Liver (tissue), 9 donors: ENCODE results near the gene MAG. TPM values are rescaled to one million over a fixed set of nuclear protein-coding genes. Genes with fewer than 3 reads are reported as not detected.

Experiments used
- DNase-seq: peaks from one replicate; pipeline ENCODE4 v3.0.0-alpha.2; 2017; ENCODE audit warnings: low spot score
- H3K27ac ChIP-seq, 2 donors: one replicate each; pipeline ENCODE4 v1.7.0; 2013; ENCODE audit warnings: inconsistent platforms in 2 of 2, low read length in 2 of 2, control low read depth in 1 of 2, low read depth in 1 of 2, mild to moderate bottlenecking in 1 of 2
- H3K27me3 ChIP-seq, 4 donors: one replicate each; pipeline versions ENCODE4 v1.6.1 to v1.7.0; 2013; ENCODE audit warnings: low read length in 3 of 4, inconsistent platforms in 1 of 4, mild to moderate bottlenecking in 1 of 4, moderate library complexity in 1 of 4; ENCODE audit not compliant: control insufficient read depth in 4 of 4, insufficient read depth in 4 of 4
- H3K36me3 ChIP-seq, 4 donors: one replicate each; pipeline versions ENCODE4 v1.6.1 to v1.7.0; 2013; ENCODE audit warnings: low read length in 3 of 4, mild to moderate bottlenecking in 3 of 4, low read depth in 1 of 4, moderate library complexity in 1 of 4; ENCODE audit not compliant: control insufficient read depth in 4 of 4, insufficient read depth in 3 of 4
- H3K4me1 ChIP-seq, 4 donors: one replicate each; pipeline versions ENCODE4 v1.6.1 to v1.7.0; 2013; ENCODE audit warnings: low read length in 3 of 4, mild to moderate bottlenecking in 3 of 4, moderate library complexity in 1 of 4; ENCODE audit not compliant: control insufficient read depth in 4 of 4, insufficient read depth in 4 of 4
- H3K4me3 ChIP-seq, 3 donors: one replicate each; pipeline versions ENCODE4 v1.6.1 to v1.7.0; 2013; ENCODE audit warnings: low read length in 3 of 3, control low read depth in 1 of 3, low read depth in 1 of 3, mild to moderate bottlenecking in 1 of 3
- H3K9ac ChIP-seq, 2 donors: one replicate each; pipeline ENCODE4 v1.7.0; 2013; ENCODE audit warnings: low read length in 2 of 2, mild to moderate bottlenecking in 2 of 2, moderate library complexity in 2 of 2, control low read depth in 1 of 2, low read depth in 1 of 2
- H3K9me3 ChIP-seq, 4 donors: one replicate each; pipeline versions ENCODE4 v1.6.1 to v1.7.0; 2013; ENCODE audit warnings: low read length in 3 of 4; ENCODE audit not compliant: control insufficient read depth in 4 of 4
- EGR1 ChIP-seq, 2 donors: IDR thresholded peaks; 2 replicates each; pipeline ENCODE4 v1.6.1; 2016 to 2018; ENCODE audit warnings: antibody characterized with exemption in 2 of 2, low read depth in 2 of 2
- FOXA1 ChIP-seq: IDR thresholded peaks from 2 replicates; pipeline ENCODE4 v1.6.1; 2016; ENCODE audit warnings: antibody characterized with exemption
- FOXA2 ChIP-seq: IDR thresholded peaks from 2 replicates; pipeline ENCODE4 v1.6.1; 2016; ENCODE audit warnings: antibody characterized with exemption
- GABPA ChIP-seq, 2 donors: IDR thresholded peaks in 1 of 2; conservative IDR thresholded peaks in 1 of 2; 2 replicates each; pipeline ENCODE4 v1.6.1; 2016; ENCODE audit warnings: antibody characterized with exemption in 2 of 2, mild to moderate bottlenecking in 1 of 2, moderate library complexity in 1 of 2
- HNF4A ChIP-seq, 2 donors: conservative IDR thresholded peaks; 2 replicates each; pipeline ENCODE4 v1.6.1; 2016; ENCODE audit warnings: antibody characterized with exemption in 2 of 2, mild to moderate bottlenecking in 2 of 2
- HNF4G ChIP-seq: IDR thresholded peaks from 2 replicates; pipeline ENCODE4 v1.6.1; 2016; ENCODE audit warnings: antibody characterized with exemption
- JUND ChIP-seq, 2 donors: IDR thresholded peaks; 2 replicates each; pipeline ENCODE4 v1.6.1; 2016; ENCODE audit warnings: antibody characterized with exemption in 2 of 2
- NR2F2 ChIP-seq: IDR thresholded peaks from 2 replicates; pipeline ENCODE4 v1.6.1; 2016; ENCODE audit warnings: antibody characterized with exemption
- RAD21 ChIP-seq, 2 donors: IDR thresholded peaks; 2 replicates each; pipeline ENCODE4 v1.6.1; 2016; ENCODE audit warnings: antibody characterized with exemption in 2 of 2, mild to moderate bottlenecking in 2 of 2
- SP1 ChIP-seq: IDR thresholded peaks from 2 replicates; pipeline ENCODE4 v1.6.1; 2018; ENCODE audit warnings: antibody characterized with exemption, mild to moderate bottlenecking
- TAF1 ChIP-seq: conservative IDR thresholded peaks from 2 replicates; pipeline ENCODE4 v1.6.1; 2016; ENCODE audit warnings: antibody characterized with exemption, mild to moderate bottlenecking
- YY1 ChIP-seq: IDR thresholded peaks from 2 replicates; pipeline ENCODE4 v1.6.1; 2016; ENCODE audit warnings: antibody characterized with exemption, mild to moderate bottlenecking
- WGBS: extraction: QIAGEN DNeasy Blood & Tissue Kit; methylation state at CpG from one replicate; pipeline ENCODE4 v1.1.7; 2013; 5-methylcytosine and 5-hydroxymethylcytosine counted together
- polyA plus RNA-seq, 2 donors: library from polyadenylated mRNA; stranded (reverse) in 1 of 2; unstranded in 1 of 2; fragments of 200-250 nt in 1 of 2; fragments of >200 nt in 1 of 2; fragmentation: Nextera tagmentation in 1 of 2; extraction: Ambion mirVana in 1 of 2; gene quantifications; one replicate each; pipeline versions ENCODE4 v1.2.1 to v1.2.3, GENCODE V29; 2013 to 2015
- total RNA-seq, 2 donors: library from RNA; depleted of rRNA; stranded (reverse); fragments of >200 nt; gene quantifications; one replicate each; pipeline ENCODE4 v1.2.3, GENCODE V29; 2014
- TF ChIP-seq, protein P1 (sequence below): fragments of 150-350 bp; IDR thresholded peaks from 2 replicates; pipeline ENCODE4 v1.5.1; 2017; ENCODE audit warnings: improper control_type of control experiment, low read depth, low read length; ENCODE audit not compliant: missing input control
- TF ChIP-seq, protein P2 (sequence below): IDR thresholded peaks from 2 replicates; pipeline ENCODE4 v1.6.1; 2016; ENCODE audit warnings: antibody characterized with exemption
- TF ChIP-seq, protein P3 (sequence below): IDR thresholded peaks from 2 replicates; pipeline ENCODE4 v1.6.1; 2016; ENCODE audit warnings: antibody characterized with exemption, mild to moderate bottlenecking
- TF ChIP-seq, protein P4 (sequence below): IDR thresholded peaks from 2 replicates; pipeline ENCODE4 v1.6.1; 2016; ENCODE audit warnings: antibody characterized with exemption
- TF ChIP-seq, protein P5 (sequence below): IDR thresholded peaks from 2 replicates; pipeline ENCODE4 v1.6.1; 2016; ENCODE audit warnings: antibody characterized with exemption
- donor health status: healthy.
- donor health status: healthy.
- donor health status: healthy.
- donor health status: healthy.
- donor health status: healthy.

MAG gene
- total and polyA plus RNA-seq, 4 donors: 0.29 to 3.9 (median 0.33) TPM; not detected in 1

DNA sequence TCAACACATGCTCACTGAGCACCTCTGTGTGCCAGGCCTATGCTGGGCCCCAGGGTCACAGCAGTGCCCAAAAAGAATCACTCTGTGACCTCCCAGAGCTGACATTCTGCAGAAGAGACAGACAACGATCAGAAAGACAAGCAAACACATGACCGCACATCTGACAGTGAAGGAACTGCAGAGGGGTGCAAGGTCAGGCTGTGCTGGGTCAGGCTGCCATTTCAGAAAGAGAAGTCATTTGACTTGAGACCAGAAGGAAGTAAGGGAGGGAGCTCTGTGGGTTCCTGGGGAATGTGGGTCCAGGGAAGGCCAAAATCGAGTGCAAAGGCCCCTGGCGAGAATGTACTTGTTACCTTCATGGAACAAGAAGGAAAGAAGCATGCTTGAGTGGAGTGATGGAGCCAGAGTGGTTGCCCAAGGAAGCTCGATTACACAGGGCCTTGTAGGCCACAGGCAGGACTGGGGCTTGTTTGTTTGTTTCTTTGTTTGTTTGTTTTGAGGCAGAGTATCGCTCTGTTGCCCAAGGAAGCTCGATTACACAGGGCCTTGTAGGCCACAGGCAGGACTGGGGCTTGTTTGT lies 25.6 kb downstream of the MAG start:
- TF ChIP-seq, protein P1, sequence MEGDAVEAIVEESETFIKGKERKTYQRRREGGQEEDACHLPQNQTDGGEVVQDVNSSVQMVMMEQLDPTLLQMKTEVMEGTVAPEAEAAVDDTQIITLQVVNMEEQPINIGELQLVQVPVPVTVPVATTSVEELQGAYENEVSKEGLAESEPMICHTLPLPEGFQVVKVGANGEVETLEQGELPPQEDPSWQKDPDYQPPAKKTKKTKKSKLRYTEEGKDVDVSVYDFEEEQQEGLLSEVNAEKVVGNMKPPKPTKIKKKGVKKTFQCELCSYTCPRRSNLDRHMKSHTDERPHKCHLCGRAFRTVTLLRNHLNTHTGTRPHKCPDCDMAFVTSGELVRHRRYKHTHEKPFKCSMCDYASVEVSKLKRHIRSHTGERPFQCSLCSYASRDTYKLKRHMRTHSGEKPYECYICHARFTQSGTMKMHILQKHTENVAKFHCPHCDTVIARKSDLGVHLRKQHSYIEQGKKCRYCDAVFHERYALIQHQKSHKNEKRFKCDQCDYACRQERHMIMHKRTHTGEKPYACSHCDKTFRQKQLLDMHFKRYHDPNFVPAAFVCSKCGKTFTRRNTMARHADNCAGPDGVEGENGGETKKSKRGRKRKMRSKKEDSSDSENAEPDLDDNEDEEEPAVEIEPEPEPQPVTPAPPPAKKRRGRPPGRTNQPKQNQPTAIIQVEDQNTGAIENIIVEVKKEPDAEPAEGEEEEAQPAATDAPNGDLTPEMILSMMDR: no peak
- TF ChIP-seq RAD21 (IDR thresholded peaks at IDR 0.05) (no peak), EGR1 (IDR thresholded peaks at IDR 0.05; ENCODE audit: low read depth in 2 of 2) (no peak), HNF4A (conservative IDR thresholded peaks at IDR 0.05) (no peak), YY1 (no peak), FOXA2 (no peak), GABPA (IDR thresholded peaks at IDR 0.05 in 1 of 2, conservative IDR thresholded peaks at IDR 0.05 in 1 of 2) (no peak), TAF1 (no peak), SP1 (no peak), NR2F2 (no peak), FOXA1 (no peak)
- TF ChIP-seq, protein P2, sequence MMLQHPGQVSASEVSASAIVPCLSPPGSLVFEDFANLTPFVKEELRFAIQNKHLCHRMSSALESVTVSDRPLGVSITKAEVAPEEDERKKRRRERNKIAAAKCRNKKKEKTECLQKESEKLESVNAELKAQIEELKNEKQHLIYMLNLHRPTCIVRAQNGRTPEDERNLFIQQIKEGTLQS: no peak
- TF ChIP-seq, protein P3, sequence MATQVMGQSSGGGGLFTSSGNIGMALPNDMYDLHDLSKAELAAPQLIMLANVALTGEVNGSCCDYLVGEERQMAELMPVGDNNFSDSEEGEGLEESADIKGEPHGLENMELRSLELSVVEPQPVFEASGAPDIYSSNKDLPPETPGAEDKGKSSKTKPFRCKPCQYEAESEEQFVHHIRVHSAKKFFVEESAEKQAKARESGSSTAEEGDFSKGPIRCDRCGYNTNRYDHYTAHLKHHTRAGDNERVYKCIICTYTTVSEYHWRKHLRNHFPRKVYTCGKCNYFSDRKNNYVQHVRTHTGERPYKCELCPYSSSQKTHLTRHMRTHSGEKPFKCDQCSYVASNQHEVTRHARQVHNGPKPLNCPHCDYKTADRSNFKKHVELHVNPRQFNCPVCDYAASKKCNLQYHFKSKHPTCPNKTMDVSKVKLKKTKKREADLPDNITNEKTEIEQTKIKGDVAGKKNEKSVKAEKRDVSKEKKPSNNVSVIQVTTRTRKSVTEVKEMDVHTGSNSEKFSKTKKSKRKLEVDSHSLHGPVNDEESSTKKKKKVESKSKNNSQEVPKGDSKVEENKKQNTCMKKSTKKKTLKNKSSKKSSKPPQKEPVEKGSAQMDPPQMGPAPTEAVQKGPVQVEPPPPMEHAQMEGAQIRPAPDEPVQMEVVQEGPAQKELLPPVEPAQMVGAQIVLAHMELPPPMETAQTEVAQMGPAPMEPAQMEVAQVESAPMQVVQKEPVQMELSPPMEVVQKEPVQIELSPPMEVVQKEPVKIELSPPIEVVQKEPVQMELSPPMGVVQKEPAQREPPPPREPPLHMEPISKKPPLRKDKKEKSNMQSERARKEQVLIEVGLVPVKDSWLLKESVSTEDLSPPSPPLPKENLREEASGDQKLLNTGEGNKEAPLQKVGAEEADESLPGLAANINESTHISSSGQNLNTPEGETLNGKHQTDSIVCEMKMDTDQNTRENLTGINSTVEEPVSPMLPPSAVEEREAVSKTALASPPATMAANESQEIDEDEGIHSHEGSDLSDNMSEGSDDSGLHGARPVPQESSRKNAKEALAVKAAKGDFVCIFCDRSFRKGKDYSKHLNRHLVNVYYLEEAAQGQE: no peak
- Histone ChIP-seq H3K27ac (no peak overlapping the region), H3K9me3 (no peaks in the 10 kb centered on the region), H3K4me3 (no peak overlapping the region), H3K27me3 (no peaks in the 10 kb centered on the region), H3K4me1 (peaks cover 0 to 2% (median under 1%) of the 10 kb centered on the region in 4 donors), H3K9ac (no peak overlapping the region), H3K36me3 (no peaks in the 10 kb centered on the region)
- WGBS: 81% methylated on average over 7 of the region's 7 CpGs
- no peak for DNase-seq

DNA sequence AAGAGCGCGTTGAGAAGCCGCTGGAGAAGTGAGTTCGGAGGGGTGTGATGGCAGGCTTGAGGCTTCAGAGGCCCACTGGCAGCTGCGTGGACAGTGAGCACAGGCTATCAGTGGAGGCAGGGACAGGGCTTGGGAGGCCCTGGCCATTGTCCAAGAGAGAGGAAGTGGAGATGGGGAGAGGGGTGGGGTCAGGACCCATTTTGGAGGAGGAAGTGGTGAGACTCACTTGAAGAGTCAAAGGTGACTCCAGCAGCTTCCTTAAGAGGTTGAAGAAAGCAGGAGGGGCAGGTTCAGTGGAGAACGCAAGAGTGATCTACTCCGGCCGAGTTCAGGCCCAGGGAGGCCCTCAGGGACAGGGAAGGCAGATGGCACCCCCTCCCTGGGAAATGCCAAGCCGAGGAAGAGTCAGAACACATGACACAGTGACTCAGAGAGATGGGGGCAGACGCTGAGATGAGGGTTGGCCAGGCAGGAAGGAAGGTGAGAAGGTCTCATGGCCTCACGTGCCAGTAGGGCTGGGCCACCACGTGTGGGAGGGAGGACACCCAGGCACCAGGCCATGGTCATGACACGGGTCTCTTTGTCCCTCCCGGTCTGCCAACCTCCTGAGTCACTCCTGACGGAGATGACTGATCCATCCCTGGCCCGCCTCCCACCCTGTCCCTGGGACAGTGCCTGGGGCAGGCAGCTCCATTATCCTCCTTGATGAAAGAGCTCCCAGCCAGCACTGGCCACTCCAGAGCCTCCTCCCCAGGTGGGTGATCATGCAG lies 26.9 kb downstream of the MAG start:
- H3K4me1 ChIP-seq: peaks cover 0 to 2% (median 0%) of the 10 kb centered on the region in 4 donors
- H3K9ac ChIP-seq: no peak overlapping the region
- H3K4me3 ChIP-seq: no peak overlapping the region
- H3K27me3 ChIP-seq: no peaks in the 10 kb centered on the region
- peak overlapping the region; percentile 13 to 19 for H3K27ac ChIP-seq
- 70% methylated on average over 16 of the region's 16 CpGs for WGBS
- no peak for DNase-seq
- H3K9me3 ChIP-seq: no peaks in the 10 kb centered on the region
- no peaks in the 10 kb centered on the region for H3K36me3 ChIP-seq
- TF ChIP-seq NR2F2 (peak; percentile 91), RAD21 (IDR thresholded peaks at IDR 0.05) (no peak), TAF1 (no peak), GABPA (IDR thresholded peaks at IDR 0.05 in 1 of 2, conservative IDR thresholded peaks at IDR 0.05 in 1 of 2) (no peak), FOXA2 (no peak), YY1 (no peak), JUND (IDR thresholded peaks at IDR 0.05) (peak in 1 of 2 donors; percentile 29), HNF4G (no peak), SP1 (no peak)
- TF ChIP-seq, protein P4, sequence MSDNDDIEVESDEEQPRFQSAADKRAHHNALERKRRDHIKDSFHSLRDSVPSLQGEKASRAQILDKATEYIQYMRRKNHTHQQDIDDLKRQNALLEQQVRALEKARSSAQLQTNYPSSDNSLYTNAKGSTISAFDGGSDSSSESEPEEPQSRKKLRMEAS: no peak
- TF ChIP-seq, protein P3: no peak
- TF ChIP-seq, protein P2: no peak
- TF ChIP-seq, protein P5, sequence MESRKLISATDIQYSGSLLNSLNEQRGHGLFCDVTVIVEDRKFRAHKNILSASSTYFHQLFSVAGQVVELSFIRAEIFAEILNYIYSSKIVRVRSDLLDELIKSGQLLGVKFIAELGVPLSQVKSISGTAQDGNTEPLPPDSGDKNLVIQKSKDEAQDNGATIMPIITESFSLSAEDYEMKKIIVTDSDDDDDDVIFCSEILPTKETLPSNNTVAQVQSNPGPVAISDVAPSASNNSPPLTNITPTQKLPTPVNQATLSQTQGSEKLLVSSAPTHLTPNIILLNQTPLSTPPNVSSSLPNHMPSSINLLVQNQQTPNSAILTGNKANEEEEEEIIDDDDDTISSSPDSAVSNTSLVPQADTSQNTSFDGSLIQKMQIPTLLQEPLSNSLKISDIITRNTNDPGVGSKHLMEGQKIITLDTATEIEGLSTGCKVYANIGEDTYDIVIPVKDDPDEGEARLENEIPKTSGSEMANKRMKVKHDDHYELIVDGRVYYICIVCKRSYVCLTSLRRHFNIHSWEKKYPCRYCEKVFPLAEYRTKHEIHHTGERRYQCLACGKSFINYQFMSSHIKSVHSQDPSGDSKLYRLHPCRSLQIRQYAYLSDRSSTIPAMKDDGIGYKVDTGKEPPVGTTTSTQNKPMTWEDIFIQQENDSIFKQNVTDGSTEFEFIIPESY: no peak
